DMS53 (cell line): ENCODE measurements around the gene CD209.

Experiments used
- DNase-seq: peaks from one replicate; lab custom pipeline; 2025; lab: John Stamatoyannopoulos, UW

CD209 gene

GRCh38 chr19:7737215-7737614, 10.1 kb downstream of the CD209 start:
- DNase-seq, result no peak

GRCh38 chr19:7736148-7736547, 11.2 kb downstream of the CD209 start:
- no peak for DNase-seq

- no peak for DNase-seq
These were observed 12.8 kb downstream of the CD209 start for GRCh38 chr19:7734220-7735203.

GRCh38 chr19:7733376-7733775, 14.0 kb downstream of the CD209 start:
- no peak for DNase-seq

GRCh38 chr19:7732045-7732444, 15.3 kb downstream of the CD209 start, which contains the start of gene CLEC4G:
Gene CLEC4G (minus strand): TSS chr19:7732110. CDS start chr19:7732102, 8 bp downstream.
- no peak for DNase-seq

- DNase-seq, result no peak
These were observed 15.7 kb downstream of the CD209 start for GRCh38 chr19:7731615-7732014.

GRCh38 chr19:7731218-7731595, 16.1 kb downstream of the CD209 start:
- no peak for DNase-seq

GRCh38 chr19:7730286-7731217, 16.8 kb downstream of the CD209 start:
- no peak for DNase-seq

- DNase-seq, result no peak
These were observed 17.5 kb downstream of the CD209 start for GRCh38 chr19:7729831-7730285.

GRCh38 chr19:7729211-7729610, 18.1 kb downstream of the CD209 start:
- DNase-seq, result no peak

GRCh38 chr19:7725791-7726190, 21.5 kb downstream of the CD209 start:
- no peak for DNase-seq

- peak; percentile 69 for DNase-seq
These were observed 25.1 kb downstream of the CD209 start for GRCh38 chr19:7722231-7722651.

- no peak for DNase-seq
These were observed 27.0 kb downstream of the CD209 start for GRCh38 chr19:7720351-7720750.

GRCh38 chr19:7718668-7719067, 28.7 kb downstream of the CD209 start:
- no peak for DNase-seq

GRCh38 chr19:7716762-7717161, 30.6 kb downstream of the CD209 start:
- no peak for DNase-seq

- no peak for DNase-seq
These were observed 31.7 kb downstream of the CD209 start for GRCh38 chr19:7715671-7716070.

- no peak for DNase-seq
These were observed 36.7 kb downstream of the CD209 start for GRCh38 chr19:7710616-7711015.

GRCh38 chr19:7709932-7710460, 37.3 kb downstream of the CD209 start:
- no peak for DNase-seq

- DNase-seq, result no peak
These were observed 40.3 kb downstream of the CD209 start for GRCh38 chr19:7706955-7707456.

GRCh38 chr19:7706188-7706954, 41.0 kb downstream of the CD209 start:
- no peak for DNase-seq
